H9 (cell line): Measurements from ENCODE around the gene LRP1B. TPM values are rescaled to one million over a fixed set of nuclear protein-coding genes. Genes with fewer than 3 reads are reported as not detected.

ENCODE experiments used
- DNase-seq: peaks from one replicate; pipeline ENCODE4 v3.0.0-alpha.2; 2017
- H2AFZ ChIP-seq: one replicate; pipeline ENCODE4 v1.6.1; 2013; ENCODE audit warnings: mild to moderate bottlenecking, low read length, control low read depth, moderate library complexity
- H2AK5ac ChIP-seq: 2 replicates; pipeline ENCODE4 v1.6.1; 2013; ENCODE audit warnings: low read length, control low read depth, mixed read lengths; ENCODE audit not compliant: insufficient read length
- H2BK120ac ChIP-seq: one replicate; pipeline ENCODE4 v1.6.1; 2013; ENCODE audit warnings: low read depth, mild to moderate bottlenecking, low read length, control low read depth, inconsistent platforms; ENCODE audit not compliant: poor library complexity, severe bottlenecking
- H2BK12ac ChIP-seq: 2 replicates; pipeline ENCODE4 v1.6.1; 2013; ENCODE audit warnings: low read length, control low read depth, mixed read lengths, low read depth; ENCODE audit not compliant: insufficient read length
- H2BK15ac ChIP-seq: 2 replicates; pipeline ENCODE4 v1.6.1; 2013; ENCODE audit warnings: low read depth, low read length, control low read depth
- H2BK20ac ChIP-seq: one replicate; pipeline ENCODE4 v1.6.1; 2013; ENCODE audit warnings: low read depth, mild to moderate bottlenecking, low read length, control low read depth, inconsistent platforms; ENCODE audit not compliant: poor library complexity, severe bottlenecking
- H2BK5ac ChIP-seq: 2 replicates; pipeline ENCODE4 v1.6.1; 2013; ENCODE audit warnings: low read length, control low read depth, mixed read lengths; ENCODE audit not compliant: insufficient read length
- H3K14ac ChIP-seq: 2 replicates; pipeline ENCODE4 v1.6.1; 2013; ENCODE audit warnings: low read length, control low read depth; ENCODE audit not compliant: insufficient read depth
- H3K18ac ChIP-seq: 2 replicates; pipeline ENCODE4 v1.6.1; 2013; ENCODE audit warnings: low read depth, mild to moderate bottlenecking, mixed read lengths, low read length, control low read depth; ENCODE audit not compliant: insufficient read length
- H3K23ac ChIP-seq: 2 replicates; pipeline ENCODE4 v1.6.1; 2013; ENCODE audit warnings: low read length, control low read depth, mixed read lengths, low read depth; ENCODE audit not compliant: insufficient read length
- H3K23me2 ChIP-seq: 2 replicates; pipeline ENCODE4 v1.6.1; 2013; ENCODE audit warnings: low read depth, mild to moderate bottlenecking, mixed read lengths, low read length, control low read depth; ENCODE audit not compliant: insufficient read length, poor library complexity, severe bottlenecking
- H3K27ac ChIP-seq: 2 replicates; pipeline ENCODE4 v1.5.1; 2013; ENCODE audit warnings: low read length, control low read depth, mixed read lengths, low read depth; ENCODE audit not compliant: insufficient read length
- H3K27me3 ChIP-seq: 2 replicates; pipeline ENCODE4 v1.6.1; 2013; ENCODE audit warnings: low read length, control low read depth, inconsistent platforms; ENCODE audit not compliant: insufficient read depth
- H3K4ac ChIP-seq: 2 replicates; pipeline ENCODE4 v1.6.1; 2013; ENCODE audit warnings: low read depth, mild to moderate bottlenecking, control low read depth, inconsistent platforms, low read length, moderate library complexity
- H3K4me1 ChIP-seq: 2 replicates; pipeline ENCODE4 v1.6.1; 2013; ENCODE audit warnings: low read length, control low read depth, inconsistent platforms; ENCODE audit not compliant: insufficient read depth
- H3K4me2 ChIP-seq: 2 replicates; pipeline ENCODE4 v1.6.1; 2013; ENCODE audit warnings: low read length, control low read depth, mixed read lengths; ENCODE audit not compliant: insufficient read length, insufficient read depth
- H3K56ac ChIP-seq: 2 replicates; pipeline ENCODE4 v1.6.1; 2013; ENCODE audit warnings: low read depth, mild to moderate bottlenecking, mixed read lengths, low read length, control low read depth; ENCODE audit not compliant: insufficient read length
- H3K79me1 ChIP-seq: 2 replicates; pipeline ENCODE4 v1.6.1; 2013; ENCODE audit warnings: low read depth, mild to moderate bottlenecking, moderate library complexity, low read length, control low read depth, inconsistent platforms; ENCODE audit not compliant: insufficient read depth, poor library complexity, severe bottlenecking
- H3K79me2 ChIP-seq: 2 replicates; pipeline ENCODE4 v1.6.1; 2013; ENCODE audit warnings: low read length, control low read depth, inconsistent platforms; ENCODE audit not compliant: insufficient read depth
- H3K9ac ChIP-seq: 2 replicates; pipeline ENCODE4 v1.6.1; 2013; ENCODE audit warnings: low read length, control low read depth, mixed read lengths; ENCODE audit not compliant: insufficient read length; ENCODE audit errors: extremely low read depth
- H3K9me3 ChIP-seq: one replicate; pipeline ENCODE4 v1.6.1; 2013; ENCODE audit warnings: low read depth, low read length, inconsistent platforms; ENCODE audit not compliant: control insufficient read depth
- H3T11ph ChIP-seq: one replicate; pipeline ENCODE4 v1.6.1; 2013; ENCODE audit warnings: mild to moderate bottlenecking, low read length, control low read depth, inconsistent platforms
- H4K20me1 ChIP-seq: one replicate; pipeline ENCODE4 v1.6.1; 2013; ENCODE audit not compliant: control insufficient read depth, insufficient read length, insufficient read depth
- H4K5ac ChIP-seq: 2 replicates; pipeline ENCODE4 v1.6.1; 2013; ENCODE audit warnings: low read depth, mild to moderate bottlenecking, mixed read lengths, low read length, control low read depth; ENCODE audit not compliant: insufficient read length
- H4K8ac ChIP-seq: replicated peaks from 2 replicates; pipeline ENCODE4 v1.6.1; 2013; ENCODE audit warnings: low read length, control low read depth, mixed read lengths, low read depth; ENCODE audit not compliant: insufficient read length
- H4K91ac ChIP-seq: 2 replicates; pipeline ENCODE4 v1.6.1; 2013; ENCODE audit warnings: low read depth, mild to moderate bottlenecking, moderate library complexity, mixed read lengths, low read length, control low read depth; ENCODE audit not compliant: insufficient read length
- H3K27ac Mint-ChIP-seq, 3 experiments: 2 replicates in 2 of 3; 3 replicates in 1 of 3; pipeline ENCODE4 v1.8.0; 2020 to 2021; ENCODE audit warnings: mixed read lengths in 3 of 3, mild to moderate bottlenecking in 1 of 3, moderate library complexity in 1 of 3
- H3K27me3 Mint-ChIP-seq: 2 replicates; pipeline ENCODE4 v1.8.0; 2021; ENCODE audit warnings: low read depth, mild to moderate bottlenecking, moderate library complexity, mixed read lengths
- H3K36me3 Mint-ChIP-seq, 3 experiments: 2 replicates in 2 of 3; 3 replicates in 1 of 3; pipeline ENCODE4 v1.8.0; 2020 to 2021; ENCODE audit warnings: low read depth in 3 of 3, mixed read lengths in 3 of 3; ENCODE audit not compliant: insufficient read depth in 1 of 3
- H3K4me1 Mint-ChIP-seq, 2 experiments: 2 replicates each; pipeline ENCODE4 v1.8.0; 2020; ENCODE audit warnings: mixed read lengths in 2 of 2
- H3K4me3 Mint-ChIP-seq, 2 experiments: 2 replicates in 1 of 2; 3 replicates in 1 of 2; pipeline ENCODE4 v1.8.0; 2020 to 2021; ENCODE audit warnings: mild to moderate bottlenecking in 2 of 2, mixed read lengths in 2 of 2, moderate library complexity in 1 of 2
- H3K9me3 Mint-ChIP-seq, 2 experiments: 2 replicates in 1 of 2; 3 replicates in 1 of 2; pipeline ENCODE4 v1.8.0; 2020; ENCODE audit warnings: mild to moderate bottlenecking in 2 of 2, mixed read lengths in 2 of 2, moderate library complexity in 1 of 2
- CTCF ChIP-seq: fragments of 200-600 bp; sonication (generic); conservative IDR thresholded peaks from 3 replicates; pipeline ENCODE4 v1.8.0; 2021; ENCODE audit warnings: antibody characterized with exemption, mild to moderate bottlenecking
- WGBS: extraction: QIAGEN DNeasy Blood & Tissue Kit; methylation state at CpG from one replicate; pipeline ENCODE4 v1.1.7; 2013; ENCODE audit warnings: missing lambda C conversion rate, low lambda C conversion rate, mixed read lengths; ENCODE audit not compliant: insufficient read length; ENCODE audit errors: extremely low coverage; 5-methylcytosine and 5-hydroxymethylcytosine counted together
- total RNA-seq: library from RNA; stranded (reverse); gene quantifications from 2 replicates; pipeline ENCODE4 v1.2.1, GENCODE V29; 2021

LRP1B gene
- total RNA-seq, 1 experiment from 2014 or later = not detected

- Histone ChIP-seq H3K4me1 (no peaks in the 10 kb centered on the region), H2BK15ac (no peak overlapping the region), H3K4ac (no peak overlapping the region), H3T11ph (no peak overlapping the region), H3K14ac (no peak overlapping the region), H3K9ac (no peak overlapping the region), H3K4me2 (no peak overlapping the region), H4K91ac (no peak overlapping the region), H4K5ac (no peak overlapping the region), H3K27ac (no peak overlapping the region), H2BK5ac (no peak overlapping the region), H2AFZ (no peak overlapping the region), H3K9me3 (no peaks in the 10 kb centered on the region), H2BK20ac (no peak overlapping the region), H3K79me1 (no peaks in the 10 kb centered on the region), H3K27me3 (no peaks in the 10 kb centered on the region), H3K56ac (no peak overlapping the region), H3K23me2 (no peaks in the 10 kb centered on the region), H4K8ac (no peak overlapping the region), H3K18ac (no peak overlapping the region), H2BK120ac (no peak overlapping the region), H2AK5ac (no peak overlapping the region), H3K23ac (no peak overlapping the region), H3K79me2 (no peaks in the 10 kb centered on the region), H2BK12ac (no peak overlapping the region), H4K20me1 (no peaks in the 10 kb centered on the region)
- H3K9me3 Mint-ChIP-seq = peaks cover 0 to 12% of the 10 kb centered on the region in 2 experiments; a peak in 3 of 5 replicates
- TF ChIP-seq CTCF = no peak
- DNase-seq = no peak
- no peaks in the 10 kb centered on the region for H3K27me3 Mint-ChIP-seq
- no CpG with 5 or more reads among the region's 2 CpGs for WGBS
- no peak overlapping the region for H3K4me3 Mint-ChIP-seq
- H3K36me3 Mint-ChIP-seq = peaks cover 0 to 8% (median 0%) of the 10 kb centered on the region in 3 experiments; a peak in 1 of 7 replicates
- no peaks in the 10 kb centered on the region for H3K4me1 Mint-ChIP-seq
- no peak overlapping the region for H3K27ac Mint-ChIP-seq
These were observed 438.0 kb downstream of the LRP1B start for GRCh38 chr2:141692829-141693228.
